ENCODE measurements around the gene MTX1.

Gene MTX1

GRCh38 chr1:155205035-155205434 is 3.5 kb upstream of the MTX1 start:
- Histone ChIP-seq H4K20me1 (ENCODE audit: insufficient read depth, low read length, poor library complexity, severe bottlenecking) (no peaks in the 10 kb centered on the region), H3K36me3 (ENCODE audit: insufficient read depth, low read length) (no peaks in the 10 kb centered on the region)
- TF ChIP-seq CTCF (conservative IDR thresholded peaks at IDR 0.05; ENCODE audit: low read length) = no peak
- no peak for TF ChIP-seq EZH2phosphoT487 (IDR thresholded peaks at IDR 0.05; ENCODE audit: borderline replicate concordance)

GRCh38 chr1:155205969-155206593 is 2.4 kb upstream of the MTX1 start:
- Histone ChIP-seq H2AFZ (ENCODE audit: low read length) (no peak overlapping the region), H3K36me3 (ENCODE audit: insufficient read depth, low read length) (no peaks in the 10 kb centered on the region), H3K4me3 (ENCODE audit: low read length, poor library complexity, severe bottlenecking) (no peak overlapping the region), H3K9me2 (replicated peaks; ENCODE audit: low read depth, low read length) (no peaks in the 10 kb centered on the region), H3K4me1 (ENCODE audit: insufficient read depth, low read length, poor library complexity, severe bottlenecking) (peaks cover 28% of the 10 kb centered on the region), H4K20me1 (ENCODE audit: insufficient read depth, low read length, poor library complexity, severe bottlenecking) (no peaks in the 10 kb centered on the region), H3K9ac (ENCODE audit: low read depth, low read length, poor library complexity, severe bottlenecking) (no peak overlapping the region), H3K4me2 (ENCODE audit: low read depth, low read length, poor library complexity, severe bottlenecking) (no peak overlapping the region), H3K79me2 (ENCODE audit: insufficient read depth, low read length) (peaks cover 16% of the 10 kb centered on the region), H3F3A (ENCODE audit: low read depth) (no peaks in the 10 kb centered on the region), H3K9me3 (ENCODE audit: insufficient read depth, low read depth, low read length) (no peaks in the 10 kb centered on the region), H3K27me3 (ENCODE audit: insufficient read depth, low read length, poor library complexity, severe bottlenecking) (no peaks in the 10 kb centered on the region)
- TF ChIP-seq CTCF (conservative IDR thresholded peaks at IDR 0.05; ENCODE audit: low read length) (no peak), EZH2phosphoT487 (IDR thresholded peaks at IDR 0.05; ENCODE audit: borderline replicate concordance) (no peak)

More at GRCh38 chr1:155205035-155205434, 3.5 kb upstream of the MTX1 start:
- peaks cover 22% of the 10 kb centered on the region for H3K4me1 ChIP-seq (ENCODE audit: insufficient read depth, low read length, poor library complexity, severe bottlenecking)
- peaks cover 9% of the 10 kb centered on the region for H3K79me2 ChIP-seq (ENCODE audit: insufficient read depth, low read length)
- H2AFZ ChIP-seq (ENCODE audit: low read length) = no peak overlapping the region
- H3K9me2 ChIP-seq (replicated peaks; ENCODE audit: low read depth, low read length) = no peaks in the 10 kb centered on the region
- no peak overlapping the region for H3K9ac ChIP-seq (ENCODE audit: low read depth, low read length, poor library complexity, severe bottlenecking)
- no peaks in the 10 kb centered on the region for H3K9me3 ChIP-seq (ENCODE audit: insufficient read depth, low read depth, low read length)
- no peaks in the 10 kb centered on the region for H3K27me3 ChIP-seq (ENCODE audit: insufficient read depth, low read length, poor library complexity, severe bottlenecking)
- H3K4me2 ChIP-seq (ENCODE audit: low read depth, low read length, poor library complexity, severe bottlenecking) = no peak overlapping the region
- no peaks in the 10 kb centered on the region for H3F3A ChIP-seq (ENCODE audit: low read depth)
- H3K4me3 ChIP-seq (ENCODE audit: low read length, poor library complexity, severe bottlenecking) = no peak overlapping the region

GRCh38 chr1:155206891-155207805 is 1.3 kb upstream of the MTX1 start:
- peak; percentile 94 for TF ChIP-seq CTCF (conservative IDR thresholded peaks at IDR 0.05; ENCODE audit: low read length)
- no peak for TF ChIP-seq EZH2phosphoT487 (IDR thresholded peaks at IDR 0.05; ENCODE audit: borderline replicate concordance)
- H2AFZ ChIP-seq (ENCODE audit: low read length) = no peak overlapping the region
- no peaks in the 10 kb centered on the region for H4K20me1 ChIP-seq (ENCODE audit: insufficient read depth, low read length, poor library complexity, severe bottlenecking)
- H3K4me3 ChIP-seq (ENCODE audit: low read length, poor library complexity, severe bottlenecking) = peak overlapping the region; percentile 91
- H3K36me3 ChIP-seq (ENCODE audit: insufficient read depth, low read length) = no peaks in the 10 kb centered on the region
- H3K4me1 ChIP-seq (ENCODE audit: insufficient read depth, low read length, poor library complexity, severe bottlenecking) = peaks cover 28% of the 10 kb centered on the region
- no peaks in the 10 kb centered on the region for H3K27me3 ChIP-seq (ENCODE audit: insufficient read depth, low read length, poor library complexity, severe bottlenecking)
- H3F3A ChIP-seq (ENCODE audit: low read depth) = no peaks in the 10 kb centered on the region
- H3K4me2 ChIP-seq (ENCODE audit: low read depth, low read length, poor library complexity, severe bottlenecking) = peak overlapping the region; percentile 99
- H3K9ac ChIP-seq (ENCODE audit: low read depth, low read length, poor library complexity, severe bottlenecking) = peak overlapping the region; percentile 81
- no peaks in the 10 kb centered on the region for H3K9me3 ChIP-seq (ENCODE audit: insufficient read depth, low read depth, low read length)
- no peaks in the 10 kb centered on the region for H3K9me2 ChIP-seq (replicated peaks; ENCODE audit: low read depth, low read length)
- peaks cover 16% of the 10 kb centered on the region for H3K79me2 ChIP-seq (ENCODE audit: insufficient read depth, low read length)
